Neural cell (in vitro differentiated cells): ENCODE results near the gene SPACA6. TPM values are rescaled to one million over a fixed set of nuclear protein-coding genes. Genes with fewer than 3 reads are reported as not detected.

Experiments used
- H2AFZ ChIP-seq: fragments of 200-600, 300-800 bp; sonication (generic), shearing (Covaris generic); 2 replicates; pipeline ENCODE4 v1.6.0; 2014; ENCODE audit warnings: low read depth, mild to moderate bottlenecking, antibody characterized with exemption, low read length, moderate library complexity
- H3F3A ChIP-seq: fragments of 200-600 bp; shearing (Covaris generic); 2 replicates; pipeline ENCODE4 v1.6.1; 2016; ENCODE audit warnings: mild to moderate bottlenecking, moderate library complexity, mixed read lengths, antibody characterized with exemption, low read length; ENCODE audit not compliant: insufficient read depth, poor library complexity, severe bottlenecking
- H3K27ac ChIP-seq: fragments of 200-600, 300-800 bp; sonication (generic), shearing (Covaris generic); 2 replicates; pipeline ENCODE4 v1.5.1; 2014; ENCODE audit warnings: mild to moderate bottlenecking, low read length, moderate library complexity
- H3K27me3 ChIP-seq: fragments of 300-800, 200-600 bp; sonication (generic), shearing (Covaris generic); 2 replicates; pipeline ENCODE4 v1.6.0; 2014; ENCODE audit warnings: mild to moderate bottlenecking, low read depth, low read length, moderate library complexity; ENCODE audit not compliant: insufficient read depth
- H3K36me3 ChIP-seq: fragments of 300-800, 200-600 bp; sonication (generic), shearing (Covaris generic); 2 replicates; pipeline ENCODE4 v1.5.1; 2014; ENCODE audit warnings: mild to moderate bottlenecking, antibody characterized with exemption, low read length, moderate library complexity; ENCODE audit not compliant: insufficient read depth
- H3K4me2 ChIP-seq: fragments of 300-800, 200-600 bp; sonication (generic), shearing (Covaris generic); 2 replicates; pipeline ENCODE4 v1.6.0; 2014; ENCODE audit warnings: mild to moderate bottlenecking, low read length
- H3K4me3 ChIP-seq: fragments of 300-800, 200-600 bp; sonication (generic), shearing (Covaris generic); 2 replicates; pipeline ENCODE4 v1.5.1; 2014; ENCODE audit warnings: mild to moderate bottlenecking, low read length, moderate library complexity
- H3K79me2 ChIP-seq: fragments of 200-600 bp; shearing (Covaris generic); replicated peaks from 2 replicates; pipeline ENCODE4 v1.6.0; 2014; ENCODE audit warnings: mild to moderate bottlenecking, low read length, moderate library complexity; ENCODE audit not compliant: insufficient read depth
- H3K9ac ChIP-seq: fragments of 300-800, 200-600 bp; sonication (generic), shearing (Covaris generic); 2 replicates; pipeline ENCODE4 v1.6.1; 2016; ENCODE audit warnings: mild to moderate bottlenecking, low read length, mixed read lengths
- H3K9me2 ChIP-seq: fragments of 200-600 bp; shearing (Covaris generic); 2 replicates; pipeline ENCODE4 v1.6.1; 2016; ENCODE audit warnings: mild to moderate bottlenecking, low read length, mixed read lengths; ENCODE audit not compliant: insufficient read depth
- H3K9me3 ChIP-seq: fragments of 200-600, 300-800 bp; sonication (generic), shearing (Covaris generic); 2 replicates; pipeline ENCODE4 v1.6.1; 2016; ENCODE audit warnings: mild to moderate bottlenecking, mixed run types, low read length, moderate library complexity, mixed read lengths
- H4K20me1 ChIP-seq: fragments of 200-600 bp; shearing (Covaris generic); 2 replicates; pipeline ENCODE4 v1.6.1; 2016; ENCODE audit warnings: mild to moderate bottlenecking, mixed run types; ENCODE audit not compliant: insufficient read depth
- CTCF ChIP-seq: fragments of 450-650 bp; IDR thresholded peaks from 2 replicates; pipeline ENCODE4 v1.5.1; 2014; ENCODE audit warnings: antibody characterized with exemption, mild to moderate bottlenecking, moderate library complexity; ENCODE audit not compliant: poor library complexity, severe bottlenecking
- EP300 ChIP-seq: fragments of 450-650 bp; conservative IDR thresholded peaks from 2 replicates; pipeline ENCODE4 v1.6.1; 2014; ENCODE audit warnings: antibody characterized with exemption, mild to moderate bottlenecking, moderate library complexity; ENCODE audit not compliant: poor library complexity, severe bottlenecking
- EZH2 ChIP-seq: fragments of 200-600, 300-800 bp; shearing (Covaris generic), sonication (generic); IDR thresholded peaks from 2 replicates; pipeline ENCODE4 v1.6.1; 2014; ENCODE audit warnings: antibody characterized with exemption, low read length, borderline replicate concordance, mild to moderate bottlenecking; ENCODE audit not compliant: insufficient read depth, poor library complexity, severe bottlenecking
- MXI1 ChIP-seq: fragments of 450-650 bp; conservative IDR thresholded peaks from 2 replicates; pipeline ENCODE4 v1.6.1; 2014; ENCODE audit warnings: antibody characterized with exemption, mild to moderate bottlenecking; ENCODE audit not compliant: poor library complexity, severe bottlenecking
- POLR2AphosphoS5 ChIP-seq: IDR thresholded peaks from 2 replicates; pipeline ENCODE4 v1.6.1; 2012
- RAD21 ChIP-seq: fragments of 450-650 bp; conservative IDR thresholded peaks from 2 replicates; pipeline ENCODE4 v1.6.1; 2014; ENCODE audit warnings: antibody characterized with exemption, mild to moderate bottlenecking, moderate library complexity
- REST ChIP-seq: IDR thresholded peaks from 2 replicates; pipeline ENCODE4 v1.6.1; 2012; ENCODE audit warnings: borderline replicate concordance
- SMC3 ChIP-seq: fragments of 450-650 bp; conservative IDR thresholded peaks from 2 replicates; pipeline ENCODE4 v1.6.1; 2014; ENCODE audit warnings: antibody characterized with exemption, mild to moderate bottlenecking, moderate library complexity; ENCODE audit not compliant: poor library complexity
- TAF1 ChIP-seq: IDR thresholded peaks from 2 replicates; pipeline ENCODE4 v1.6.1; 2012; ENCODE audit warnings: low read depth
- polyA plus RNA-seq: library from polyadenylated mRNA; depleted of rRNA; stranded (reverse); fragments of >200 nt; gene quantifications from 2 replicates; pipeline ENCODE4 v1.2.3, GENCODE V29; 2014

The SPACA6 gene
- polyA plus RNA-seq, 1 donor from 2014 or later, result 5.2 TPM

- TF ChIP-seq POLR2AphosphoS5 (no peak), REST (no peak), CTCF (no peak), MXI1 (no peak), EZH2 (no peak), EP300 (no peak), TAF1 (no peak), SMC3 (no peak), RAD21 (no peak)
- H3K79me2 ChIP-seq, result no peaks in the 10 kb centered on the region
Measured at GRCh38 chr19:51739466-51740213, 46.5 kb downstream of the SPACA6 start.

GRCh38 chr19:51740356-51740755 lies 47.2 kb downstream of the SPACA6 start:
- Histone ChIP-seq H3K9me3 (no peaks in the 10 kb centered on the region), H3F3A (no peaks in the 10 kb centered on the region)

More at GRCh38 chr19:51739466-51740213, 46.5 kb downstream of the SPACA6 start:
- Histone ChIP-seq H3K9me3 (no peaks in the 10 kb centered on the region), H3K4me2 (no peak overlapping the region), H3K27me3 (no peaks in the 10 kb centered on the region), H3K9me2 (no peaks in the 10 kb centered on the region), H3K4me3 (no peak overlapping the region), H3K9ac (no peak overlapping the region), H2AFZ (no peak overlapping the region), H3K36me3 (no peaks in the 10 kb centered on the region), H3F3A (no peaks in the 10 kb centered on the region), H4K20me1 (no peaks in the 10 kb centered on the region), H3K27ac (no peak overlapping the region)

More at GRCh38 chr19:51740356-51740755, 47.2 kb downstream of the SPACA6 start:
- no peaks in the 10 kb centered on the region for H4K20me1 ChIP-seq
- no peak overlapping the region for H3K4me2 ChIP-seq
- no peaks in the 10 kb centered on the region for H3K36me3 ChIP-seq
- H3K9me2 ChIP-seq, result no peaks in the 10 kb centered on the region
- no peak overlapping the region for H2AFZ ChIP-seq
- H3K9ac ChIP-seq, result no peak overlapping the region
- no peak overlapping the region for H3K4me3 ChIP-seq
- H3K27ac ChIP-seq, result no peak overlapping the region
- no peaks in the 10 kb centered on the region for H3K79me2 ChIP-seq
- no peaks in the 10 kb centered on the region for H3K27me3 ChIP-seq
- TF ChIP-seq CTCF (no peak), EP300 (no peak), REST (no peak), EZH2 (no peak), MXI1 (no peak), SMC3 (no peak), POLR2AphosphoS5 (no peak), TAF1 (no peak), RAD21 (no peak)
